GM12801 (cell line): Measurements from ENCODE around the gene AP1S1.

Experiments
- TF ChIP-seq, protein P1 (sequence below): IDR thresholded peaks from one replicate; pipeline ENCODE4 v1.5.1; 2011; ENCODE audit warnings: control low read depth; ENCODE audit not compliant: insufficient read length; ENCODE audit errors: extremely low read depth

The AP1S1 gene

DNA sequence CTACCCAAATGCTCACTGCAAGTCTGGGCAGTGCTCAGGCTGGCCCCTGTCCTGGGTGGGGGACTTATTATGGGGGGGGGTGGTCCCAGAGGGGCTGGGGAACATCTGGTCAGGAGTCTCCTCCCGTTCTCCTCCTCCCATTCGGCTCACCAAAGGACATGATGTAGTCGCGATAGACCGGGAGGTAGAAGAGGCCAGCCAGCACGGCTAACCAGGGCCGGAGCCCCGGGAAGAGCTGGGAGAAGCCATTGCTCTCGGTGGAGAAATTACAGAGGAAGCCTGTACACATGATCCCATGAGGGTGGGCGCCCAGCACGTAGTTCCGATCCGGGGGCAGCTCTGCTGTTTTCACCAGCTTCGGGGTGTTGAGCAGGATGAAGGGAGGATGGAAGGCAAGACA is 44.2 kb downstream of the AP1S1 start:
- TF ChIP-seq, protein P1, sequence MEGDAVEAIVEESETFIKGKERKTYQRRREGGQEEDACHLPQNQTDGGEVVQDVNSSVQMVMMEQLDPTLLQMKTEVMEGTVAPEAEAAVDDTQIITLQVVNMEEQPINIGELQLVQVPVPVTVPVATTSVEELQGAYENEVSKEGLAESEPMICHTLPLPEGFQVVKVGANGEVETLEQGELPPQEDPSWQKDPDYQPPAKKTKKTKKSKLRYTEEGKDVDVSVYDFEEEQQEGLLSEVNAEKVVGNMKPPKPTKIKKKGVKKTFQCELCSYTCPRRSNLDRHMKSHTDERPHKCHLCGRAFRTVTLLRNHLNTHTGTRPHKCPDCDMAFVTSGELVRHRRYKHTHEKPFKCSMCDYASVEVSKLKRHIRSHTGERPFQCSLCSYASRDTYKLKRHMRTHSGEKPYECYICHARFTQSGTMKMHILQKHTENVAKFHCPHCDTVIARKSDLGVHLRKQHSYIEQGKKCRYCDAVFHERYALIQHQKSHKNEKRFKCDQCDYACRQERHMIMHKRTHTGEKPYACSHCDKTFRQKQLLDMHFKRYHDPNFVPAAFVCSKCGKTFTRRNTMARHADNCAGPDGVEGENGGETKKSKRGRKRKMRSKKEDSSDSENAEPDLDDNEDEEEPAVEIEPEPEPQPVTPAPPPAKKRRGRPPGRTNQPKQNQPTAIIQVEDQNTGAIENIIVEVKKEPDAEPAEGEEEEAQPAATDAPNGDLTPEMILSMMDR = no peak

GRCh38 chr7:101200504-101200861 is 46.2 kb downstream of the AP1S1 start:
- TF ChIP-seq, protein P1 = no peak

GRCh38 chr7:101200862-101201599 is 46.8 kb downstream of the AP1S1 start, which contains the start of gene MOGAT3:
Gene MOGAT3, minus strand, starts transcription at chr7:101201036. Its CDS starts 182 bp downstream, at chr7:101200854.
- TF ChIP-seq, protein P1 = no peak

DNA sequence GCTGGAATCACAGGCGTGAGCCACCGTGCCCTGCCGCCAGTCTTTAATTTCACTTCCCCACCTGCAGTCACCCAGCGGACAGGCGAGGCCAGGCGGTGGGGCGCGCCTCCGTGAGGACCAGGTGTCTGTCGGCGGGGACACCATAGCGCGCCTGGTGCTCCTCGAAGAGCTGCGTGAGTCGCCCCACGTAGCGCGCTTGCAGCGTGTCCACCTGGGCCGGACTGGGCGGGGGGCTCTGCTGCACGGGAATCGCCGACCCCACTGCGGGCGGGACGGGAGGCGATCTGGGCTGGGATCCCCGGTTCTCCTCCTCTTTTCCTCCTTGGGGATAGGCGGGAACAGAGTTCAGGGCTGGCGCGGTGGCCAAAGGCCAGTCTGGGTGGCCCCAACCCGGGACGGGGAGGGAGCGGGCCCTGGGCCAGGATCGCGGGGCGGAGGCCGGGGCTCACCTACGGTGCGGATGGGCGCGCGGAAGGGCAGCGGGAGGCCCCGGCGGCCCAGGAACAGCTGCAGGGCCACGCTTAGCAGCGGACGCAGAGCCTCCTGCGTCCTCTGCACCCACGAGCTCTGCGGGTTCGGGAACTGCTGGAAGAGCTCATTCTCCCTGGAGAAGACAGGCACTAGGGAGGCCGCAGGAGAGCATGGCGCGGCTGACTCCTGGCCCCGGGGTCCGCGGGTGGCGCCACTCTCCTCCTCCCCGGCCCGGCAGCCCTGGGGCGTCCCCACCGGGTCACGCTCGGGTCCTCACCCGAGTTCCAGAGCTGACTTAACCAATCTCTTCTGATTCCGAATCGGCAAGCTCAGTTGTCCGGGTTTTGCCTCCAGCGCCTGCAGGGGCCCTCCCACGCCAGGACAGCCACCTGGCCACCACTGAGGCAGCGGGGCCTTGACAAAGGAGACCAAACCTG is 47.7 kb downstream of the AP1S1 start:
- TF ChIP-seq, protein P1 = no peak

DNA sequence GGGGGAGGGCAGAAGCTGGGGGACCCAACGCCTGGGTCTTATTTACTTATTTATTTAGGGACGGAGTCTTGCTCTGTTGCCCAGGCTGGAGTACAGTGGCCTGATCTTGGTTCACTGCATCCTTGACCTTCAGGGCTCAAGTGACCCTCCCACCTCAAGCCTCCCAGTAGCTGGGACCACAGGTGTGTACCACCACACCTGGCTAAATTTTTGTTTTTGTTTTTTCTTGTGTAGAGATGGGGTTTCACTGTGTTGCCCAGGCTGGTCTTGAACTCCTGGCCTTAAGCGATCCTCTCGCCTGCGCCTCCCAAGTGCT is 48.3 kb downstream of the AP1S1 start:
- TF ChIP-seq, protein P1 = no peak

- TF ChIP-seq, protein P1 = no peak
Measured at GRCh38 chr7:101205901-101206664, 51.8 kb downstream of the AP1S1 start.

DNA sequence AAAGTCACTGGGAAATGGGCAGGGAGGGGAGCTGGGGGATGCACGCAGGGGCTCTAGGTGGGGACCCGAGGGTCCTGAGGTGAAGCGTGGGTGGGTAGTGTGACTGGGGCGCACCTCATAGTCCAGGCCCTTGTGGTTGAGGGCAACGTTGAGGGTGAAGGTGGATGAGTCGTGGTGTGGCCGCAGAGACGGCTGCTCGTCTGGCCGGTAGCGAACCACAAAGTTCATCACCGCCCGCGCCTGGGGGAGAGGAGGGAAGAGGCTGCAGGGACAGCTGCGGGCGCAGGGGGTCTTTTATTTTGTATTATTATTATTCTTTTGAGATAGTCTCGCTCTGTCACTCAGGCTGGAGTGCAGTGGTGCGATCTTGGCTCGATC is 52.4 kb downstream of the AP1S1 start:
- TF ChIP-seq, protein P1 = no peak
